H1 (cell line): ENCODE data around the gene SAG. TPM values are rescaled to one million over a fixed set of nuclear protein-coding genes. Genes with fewer than 3 reads are reported as not detected.

ENCODE experiments used
- CTCF ChIA-PET: fragments of 300-600 bp; sonication (Branson Sonifier 250); formaldehyde crosslinking; loops from one replicate; lab custom pipeline; 2021; ENCODE audit not compliant: partially characterized antibody; lab: Charles Lee
- POLR2A ChIA-PET: fragments of 300-600 bp; sonication (Branson Sonifier 250); formaldehyde crosslinking; loops from one replicate; lab custom pipeline; 2021; ENCODE audit warnings: inconsistent platforms; ENCODE audit not compliant: partially characterized antibody; lab: Charles Lee
- DNase-seq, 2 experiments: peaks; one replicate each; pipeline versions ENCODE4 v3.0.0 to v3.0.0-alpha.2; 2010 to 2022; ENCODE audit warnings: low spot score in 2 of 2, low read depth in 1 of 2, mixed read lengths in 1 of 2
- FAIRE-seq: peaks from 2 replicates; lab custom pipeline; 2011; peaks lifted over from hg19 to GRCh38; lab: Jason Lieb, UNC
- H2AFZ ChIP-seq: 2 replicates; pipeline ENCODE4 v1.8.1; 2012; ENCODE audit warnings: low read length, inconsistent platforms
- H2AK5ac ChIP-seq: 2 replicates; pipeline ENCODE4 v1.6.1; 2013; ENCODE audit warnings: low read depth, low read length
- H2BK120ac ChIP-seq: replicated peaks from 2 replicates; pipeline ENCODE3; 2013; ENCODE audit warnings: low read depth, low read length, inconsistent platforms
- H2BK12ac ChIP-seq: 2 replicates; pipeline ENCODE4 v1.6.1; 2013; ENCODE audit warnings: low read depth, low read length
- H2BK15ac ChIP-seq: 2 replicates; pipeline ENCODE4 v1.6.1; 2013; ENCODE audit warnings: low read length
- H2BK20ac ChIP-seq: 2 replicates; pipeline ENCODE4 v1.6.1; 2013; ENCODE audit warnings: low read length
- H2BK5ac ChIP-seq: 2 replicates; pipeline ENCODE4 v1.6.1; 2013; ENCODE audit warnings: low read depth, low read length
- H3K14ac ChIP-seq: 2 replicates; pipeline ENCODE4 v1.6.1; 2013; ENCODE audit warnings: inconsistent platforms; ENCODE audit not compliant: insufficient read length
- H3K18ac ChIP-seq: 2 replicates; pipeline ENCODE4 v1.6.1; 2013; ENCODE audit warnings: low read length; ENCODE audit errors: extremely low read depth
- H3K23ac ChIP-seq: 2 replicates; pipeline ENCODE4 v1.6.1; 2013; ENCODE audit warnings: inconsistent platforms; ENCODE audit not compliant: insufficient read length
- H3K23me2 ChIP-seq: 2 replicates; pipeline ENCODE4 v1.6.1; 2013; ENCODE audit warnings: low read depth, low read length
- H3K27ac ChIP-seq: 2 replicates; pipeline ENCODE4 v1.6.1; 2011; ENCODE audit warnings: low read depth, low read length, inconsistent platforms
- H3K27me3 ChIP-seq, 4 experiments: replicated peaks in 1 of 4; 1 replicate in 1 of 4; 2 replicates in 3 of 4; pipeline versions ENCODE4 v1.6.1 to v1.8.1; 2011 to 2013; ENCODE audit warnings: low read length in 3 of 4, mild to moderate bottlenecking in 3 of 4, inconsistent platforms in 2 of 4, mixed read lengths in 2 of 4, moderate library complexity in 1 of 4; ENCODE audit not compliant: control insufficient read depth in 3 of 4, insufficient read depth in 3 of 4; ENCODE audit errors: extremely low read depth in 1 of 4
- H3K36me3 ChIP-seq, 4 experiments: 2 replicates each; pipeline versions ENCODE4 v1.6.1 to v1.8.1; 2011 to 2013; ENCODE audit warnings: mild to moderate bottlenecking in 4 of 4, low read length in 3 of 4, moderate library complexity in 2 of 4, control low read depth in 1 of 4, inconsistent platforms in 1 of 4; ENCODE audit not compliant: insufficient read depth in 4 of 4, control insufficient read depth in 2 of 4
- H3K4ac ChIP-seq: replicated peaks from 2 replicates; pipeline ENCODE3; 2013; ENCODE audit warnings: low read length, low read depth, mixed read lengths, inconsistent platforms; ENCODE audit not compliant: insufficient read length
- H3K4me1 ChIP-seq, 4 experiments: replicated peaks in 1 of 4; 1 replicate in 1 of 4; 2 replicates in 3 of 4; pipeline versions ENCODE4 v1.6.1 to v1.8.1; 2011 to 2013; ENCODE audit warnings: low read length in 3 of 4, inconsistent platforms in 2 of 4, mixed read lengths in 1 of 4; ENCODE audit not compliant: insufficient read depth in 4 of 4, control insufficient read depth in 3 of 4
- H3K4me2 ChIP-seq, 2 experiments: 2 replicates each; pipeline versions ENCODE4 v1.6.1 to v1.8.1; 2011 to 2013; ENCODE audit warnings: low read depth in 2 of 2, low read length in 2 of 2, control low read depth in 1 of 2, inconsistent platforms in 1 of 2, mild to moderate bottlenecking in 1 of 2; ENCODE audit not compliant: insufficient read depth in 1 of 2
- H3K4me3 ChIP-seq, 4 experiments: fragments of 200-600, 300-600 bp in 1 of 4; sonication (generic), shearing (Covaris generic), sonication (Bioruptor Twin) in 1 of 4; 2 replicates each; pipeline versions ENCODE4 v1.5.1 to v1.8.1; 2011 to 2016; ENCODE audit warnings: low read length in 4 of 4, low read depth in 3 of 4, control low read depth in 2 of 4, inconsistent platforms in 2 of 4, mild to moderate bottlenecking in 2 of 4, mixed read lengths in 1 of 4, moderate library complexity in 1 of 4; ENCODE audit not compliant: insufficient read depth in 2 of 4; ENCODE audit errors: extremely low read depth in 1 of 4
- H3K56ac ChIP-seq: replicated peaks from 2 replicates; pipeline ENCODE3; 2013; ENCODE audit warnings: low read depth, mild to moderate bottlenecking, mixed read lengths, low read length, inconsistent platforms; ENCODE audit not compliant: insufficient read length
- H3K79me1 ChIP-seq: 2 replicates; pipeline ENCODE4 v1.6.1; 2013; ENCODE audit warnings: low read depth, low read length, control low read depth
- H3K79me2 ChIP-seq, 2 experiments: 2 replicates each; pipeline versions ENCODE4 v1.6.1 to v1.8.1; 2012 to 2013; ENCODE audit warnings: low read length in 2 of 2, mild to moderate bottlenecking in 2 of 2, inconsistent platforms in 1 of 2; ENCODE audit not compliant: insufficient read depth in 2 of 2, control insufficient read depth in 1 of 2
- H3K9ac ChIP-seq, 4 experiments: replicated peaks in 1 of 4; 1 replicate in 1 of 4; 2 replicates in 3 of 4; pipeline versions ENCODE4 v1.6.1 to v1.8.1; 2011 to 2013; ENCODE audit warnings: low read depth in 3 of 4, low read length in 3 of 4, control low read depth in 2 of 4, mild to moderate bottlenecking in 2 of 4, moderate library complexity in 2 of 4, inconsistent platforms in 1 of 4; ENCODE audit errors: extremely low read depth in 1 of 4
- H3K9me3 ChIP-seq, 2 experiments: 2 replicates each; pipeline versions ENCODE4 v1.6.1 to v1.8.1; 2012 to 2013; ENCODE audit warnings: mild to moderate bottlenecking in 2 of 2, moderate library complexity in 2 of 2, control low read depth in 1 of 2, inconsistent platforms in 1 of 2, low read depth in 1 of 2, low read length in 1 of 2, mixed read lengths in 1 of 2; ENCODE audit not compliant: insufficient read depth in 2 of 2
- H4K20me1 ChIP-seq, 2 experiments: replicated peaks in 1 of 2; 2 replicates each; pipeline versions ENCODE3 to v1.8.1; 2011 to 2013; ENCODE audit warnings: inconsistent platforms in 2 of 2, low read length in 2 of 2, mild to moderate bottlenecking in 1 of 2; ENCODE audit not compliant: insufficient read depth in 2 of 2, control insufficient read depth in 1 of 2
- H4K5ac ChIP-seq: 2 replicates; pipeline ENCODE4 v1.6.1; 2013; ENCODE audit warnings: low read length, low read depth, mixed read lengths, inconsistent platforms; ENCODE audit not compliant: insufficient read length
- H4K8ac ChIP-seq: 2 replicates; pipeline ENCODE4 v1.8.0; 2013; ENCODE audit warnings: mild to moderate bottlenecking, moderate library complexity, low read length, inconsistent platforms; ENCODE audit not compliant: insufficient read depth; ENCODE audit errors: extremely low read depth
- H4K91ac ChIP-seq: replicated peaks from 2 replicates; pipeline ENCODE3; 2013; ENCODE audit warnings: low read length, mixed read lengths, inconsistent platforms; ENCODE audit not compliant: insufficient read length
- CBX8 ChIP-seq: fragments of 300-800, 300-1000 bp; sonication (generic); IDR thresholded peaks from 2 replicates; pipeline ENCODE4 v1.7.1; 2016; ENCODE audit warnings: low read depth, low read length, borderline replicate concordance
- CHD1 ChIP-seq: IDR thresholded peaks from 2 replicates; pipeline ENCODE4 v1.6.1; 2012; ENCODE audit warnings: low read depth, low read length, improper control_type of control experiment
- GABPA ChIP-seq: IDR thresholded peaks from 2 replicates; pipeline ENCODE4 v1.6.1; 2011; ENCODE audit warnings: mild to moderate bottlenecking, low read length, moderate library complexity, borderline replicate concordance; ENCODE audit not compliant: insufficient read depth
- GTF2F1 ChIP-seq: IDR thresholded peaks from 2 replicates; pipeline ENCODE4 v1.6.1; 2012; ENCODE audit warnings: low read depth, low read length, improper control_type of control experiment, borderline replicate concordance
- PHF8 ChIP-seq: fragments of 200-600 bp; sonication (generic); conservative IDR thresholded peaks from 2 replicates; pipeline ENCODE4 v1.7.1; 2012; ENCODE audit warnings: low read depth, mild to moderate bottlenecking, inconsistent platforms, low read length, moderate library complexity
- RXRA ChIP-seq: IDR thresholded peaks from 2 replicates; pipeline ENCODE4 v1.6.1; 2011; ENCODE audit warnings: low read depth, mild to moderate bottlenecking, low read length, moderate library complexity; ENCODE audit not compliant: insufficient read depth
- SIRT6 ChIP-seq: IDR thresholded peaks from one replicate; pipeline ENCODE4 v1.7.1; 2012; ENCODE audit warnings: low read length, inconsistent platforms
- TEAD4 ChIP-seq: IDR thresholded peaks from 2 replicates; pipeline ENCODE4 v1.6.1; 2012; ENCODE audit warnings: low read depth, low read length, inconsistent platforms, mixed read lengths
- WGBS, 2 experiments: shearing (Covaris generic) in 1 of 2; methylation state at CpG; one replicate each; pipeline versions ENCODE4 v1.1.6 to v1.1.7; 2013 to 2015; ENCODE audit warnings: low lambda C conversion rate in 2 of 2, mixed read lengths in 2 of 2, inconsistent platforms in 1 of 2, low coverage in 1 of 2, missing lambda C conversion rate in 1 of 2; ENCODE audit not compliant: insufficient replicate concordance in 2 of 2, insufficient coverage in 1 of 2, insufficient read length in 1 of 2; ENCODE audit errors: extremely low coverage in 1 of 2, missing lambda C conversion rate in 1 of 2; 5-methylcytosine and 5-hydroxymethylcytosine counted together
- polyA plus RNA-seq, 7 experiments: library from polyadenylated mRNA; depleted of rRNA in 3 of 7; stranded (reverse) in 5 of 7; unstranded in 2 of 7; fragments of >200 nt in 5 of 7; fragments of 200-250 nt in 2 of 7; gene quantifications; 1 replicate in 5 of 7; 2 replicates in 1 of 7; 4 replicates in 1 of 7; pipeline versions ENCODE4 v1.2.1 to v1.2.3, GENCODE V29; 2011 to 2013; ENCODE audit warnings: missing spikeins in 2 of 7, mixed read lengths in 2 of 7
- total RNA-seq: library from RNA; stranded (reverse); fragmentation: NEBNext Ultra II Directional; extraction: Animal tissue kit (Norgen Biotek cat#: 25700); gene quantifications from 2 replicates; pipeline ENCODE4 v1.2.1, GENCODE V29; 2021

SAG gene
- total and polyA plus RNA-seq, 2 of the 8 experiments (the other 6 are each of a cell fraction or from before 2014, with no cell fraction given), result not detected

- Histone ChIP-seq H3K4me1 (no peaks in the 10 kb centered on the region), H3K27me3 (no peaks in the 10 kb centered on the region), H2BK120ac (no peak overlapping the region), H3K23me2 (no peaks in the 10 kb centered on the region), H3K18ac (no peak overlapping the region), H2BK5ac (no peak overlapping the region), H4K5ac (no peak overlapping the region), H4K20me1 (peaks cover 0 to 5% of the 10 kb centered on the region in 2 experiments), H4K91ac (no peak overlapping the region), H2BK15ac (no peak overlapping the region), H3K4me2 (no peak overlapping the region), H3K79me1 (no peaks in the 10 kb centered on the region), H3K23ac (no peak overlapping the region), H2AK5ac (no peak overlapping the region), H3K4me3 (no peak overlapping the region), H3K4ac (no peak overlapping the region), H3K79me2 (peaks cover 0 to 18% of the 10 kb centered on the region in 2 experiments; a peak in 1 of 4 replicates), H3K9me3 (no peaks in the 10 kb centered on the region), H2BK12ac (no peak overlapping the region), H3K9ac (no peak overlapping the region), H3K36me3 (no peaks in the 10 kb centered on the region), H3K14ac (no peak overlapping the region), H3K27ac (no peak overlapping the region), H3K56ac (no peak overlapping the region), H2BK20ac (no peak overlapping the region), H2AFZ (no peak overlapping the region), H4K8ac (no peak overlapping the region)
- TF ChIP-seq CBX8, result no peak
- no peak for TF ChIP-seq TEAD4
- TF ChIP-seq CHD1, result no peak
- TF ChIP-seq SIRT6, result no peak
- no peak for TF ChIP-seq GTF2F1
- no peak for TF ChIP-seq GABPA
- no peak for TF ChIP-seq PHF8
- TF ChIP-seq RXRA, result no peak
- FAIRE-seq, result no peak
- POLR2A ChIA-PET, result no interaction called here
- 71% methylated on average over 2 of the region's 2 CpGs; no CpG with 5 or more reads in 1 of the 2 experiments for WGBS, 2 experiments
- CTCF ChIA-PET, result interaction anchor here (0.8 to 1.7 kb wide), 5 partner anchors 9 to 81 kb away, joined by 3 to 7 read pairs (median 5); no protein-coding TSS in a partner anchor
- no peak for DNase-seq
Observed at GRCh38 chr2:233362742-233363141, 55.1 kb downstream of the SAG start.
